WERI-Rb-1 (cell line): ENCODE results near the gene ITGA11.

Experiments
- DNase-seq: peaks from one replicate; pipeline ENCODE4 v3.0.0-alpha.2; 2020
- H3K27ac ChIP-seq: fragments of 250-450 bp; sonication (Bioruptor Pico); 2 replicates; pipeline ENCODE4 v1.5.1; 2020; ENCODE audit warnings: mild to moderate bottlenecking, moderate library complexity
- H3K27me3 ChIP-seq: fragments of 250-450 bp; sonication (Bioruptor Pico); 2 replicates; pipeline ENCODE4 v1.5.1; 2021; ENCODE audit warnings: mild to moderate bottlenecking, low read depth, moderate library complexity; ENCODE audit not compliant: insufficient read depth, severe bottlenecking
- H3K36me3 ChIP-seq: fragments of 250-450 bp; sonication (Bioruptor Pico); 2 replicates; pipeline ENCODE4 v1.5.1; 2020; ENCODE audit warnings: mild to moderate bottlenecking, moderate library complexity
- H3K4me3 ChIP-seq: 2 replicates; pipeline ENCODE4 v1.5.1; 2011; ENCODE audit warnings: low read depth, mild to moderate bottlenecking, control low read depth, low read length
- H3K9me3 ChIP-seq: fragments of 250-450 bp; sonication (Bioruptor Pico); 2 replicates; pipeline ENCODE4 v1.5.1; 2021; ENCODE audit warnings: mild to moderate bottlenecking, moderate library complexity; ENCODE audit not compliant: severe bottlenecking
- CTCF ChIP-seq: IDR thresholded peaks from 2 replicates; pipeline ENCODE4 v1.5.1; 2011; ENCODE audit warnings: low read depth, mild to moderate bottlenecking, control low read depth, inconsistent platforms, low read length

The ITGA11 gene

DNA sequence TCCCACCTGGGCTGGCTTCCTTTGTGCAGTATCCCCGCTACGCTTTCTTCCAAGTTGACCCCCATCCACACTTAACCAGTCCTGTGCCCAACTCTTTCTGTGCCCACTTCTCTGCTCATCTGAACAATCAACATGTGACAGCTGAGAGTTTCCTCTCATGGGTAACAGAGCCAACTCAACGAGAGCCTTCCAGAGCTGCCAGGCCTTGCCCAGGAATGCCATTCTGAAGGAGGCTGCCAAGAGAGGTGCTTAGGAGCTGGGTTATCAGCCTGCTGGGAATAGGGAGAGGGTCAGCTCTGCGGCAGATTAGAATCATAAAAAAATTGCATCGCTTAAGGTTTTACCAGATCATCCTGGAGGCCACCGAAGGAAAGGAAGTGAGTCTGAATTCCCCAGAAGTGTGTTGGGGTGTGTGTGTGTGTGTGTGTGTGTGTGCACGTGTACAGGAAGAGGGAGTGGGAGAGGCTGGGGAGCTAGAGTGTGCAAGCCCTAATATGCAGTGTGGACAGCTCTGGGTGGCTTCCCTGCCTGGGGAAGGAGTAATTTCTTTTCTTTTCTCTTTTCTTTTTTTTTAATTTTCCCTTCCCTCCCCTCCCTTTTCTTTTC, 66.7 kb downstream of the ITGA11 start:
- no peaks in the 10 kb centered on the region for H3K9me3 ChIP-seq
- H3K36me3 ChIP-seq = no peaks in the 10 kb centered on the region
- no peak for DNase-seq
- no peak overlapping the region for H3K4me3 ChIP-seq
- TF ChIP-seq CTCF = no peak
- no peaks in the 10 kb centered on the region for H3K27me3 ChIP-seq
- H3K27ac ChIP-seq = no peak overlapping the region

DNA sequence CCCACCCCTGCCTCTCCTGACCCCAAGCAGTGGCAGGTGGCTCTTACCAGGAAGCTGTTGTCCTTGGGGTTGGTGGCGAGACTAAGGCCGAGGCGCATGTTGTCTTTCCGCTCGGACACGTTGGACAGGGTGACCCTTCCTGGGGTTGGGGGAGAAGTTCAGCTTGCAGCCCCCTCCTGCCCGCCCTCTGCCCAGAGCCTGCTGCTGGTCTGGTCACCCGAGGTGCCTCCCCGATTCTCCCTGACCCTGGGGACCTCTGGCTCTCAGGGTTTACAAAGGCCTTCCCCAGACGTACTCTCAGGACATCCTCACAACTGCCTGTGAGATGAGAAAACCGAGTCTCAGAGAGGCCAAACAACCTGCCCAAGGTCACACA, 67.3 kb downstream of the ITGA11 start:
- H3K36me3 ChIP-seq = no peaks in the 10 kb centered on the region
- no peaks in the 10 kb centered on the region for H3K27me3 ChIP-seq
- H3K9me3 ChIP-seq = no peaks in the 10 kb centered on the region
- no peak overlapping the region for H3K27ac ChIP-seq
- no peak for TF ChIP-seq CTCF
- no peak overlapping the region for H3K4me3 ChIP-seq
- no peak for DNase-seq

DNA sequence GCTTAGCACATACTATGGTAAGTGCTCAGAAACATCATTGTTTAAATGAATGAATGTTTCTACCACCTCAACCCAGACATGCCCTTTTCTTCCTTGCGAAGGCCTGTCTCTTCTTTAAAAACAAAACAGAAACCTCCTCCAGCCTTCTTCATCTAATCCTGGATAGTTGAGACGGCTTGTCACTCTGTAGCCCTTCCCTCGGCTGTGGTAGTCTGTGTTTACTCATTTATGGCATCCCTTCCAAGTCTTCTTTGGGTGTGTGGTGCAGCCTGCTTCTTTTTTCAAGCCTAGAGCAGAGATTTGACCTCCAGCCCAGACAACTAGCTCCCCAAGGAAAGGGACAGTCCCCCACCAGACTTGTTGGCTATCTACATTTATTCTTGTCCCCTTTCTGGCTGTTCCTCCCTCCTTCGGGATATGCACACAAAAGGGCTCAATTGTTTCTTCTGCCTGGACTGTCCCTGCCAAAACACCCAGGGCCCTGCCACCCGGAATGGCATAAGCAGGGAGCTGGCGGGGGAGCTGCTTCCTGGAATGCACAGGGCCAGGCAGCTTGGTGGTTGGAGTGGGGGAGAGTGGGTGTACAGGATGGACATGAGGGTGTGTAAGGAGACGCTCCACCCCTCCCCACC, 67.8 kb downstream of the ITGA11 start:
- H3K9me3 ChIP-seq = no peaks in the 10 kb centered on the region
- H3K36me3 ChIP-seq = no peaks in the 10 kb centered on the region
- no peaks in the 10 kb centered on the region for H3K27me3 ChIP-seq
- H3K27ac ChIP-seq = no peak overlapping the region
- no peak overlapping the region for H3K4me3 ChIP-seq
- no peak for DNase-seq
- no peak for TF ChIP-seq CTCF

- no peaks in the 10 kb centered on the region for H3K36me3 ChIP-seq
- H3K27me3 ChIP-seq = no peaks in the 10 kb centered on the region
- no peak overlapping the region for H3K27ac ChIP-seq
- TF ChIP-seq CTCF = no peak
- no peak for DNase-seq
- no peaks in the 10 kb centered on the region for H3K9me3 ChIP-seq
- no peak overlapping the region for H3K4me3 ChIP-seq
Observed at GRCh38 chr15:68363353-68363752, 68.6 kb downstream of the ITGA11 start.

DNA sequence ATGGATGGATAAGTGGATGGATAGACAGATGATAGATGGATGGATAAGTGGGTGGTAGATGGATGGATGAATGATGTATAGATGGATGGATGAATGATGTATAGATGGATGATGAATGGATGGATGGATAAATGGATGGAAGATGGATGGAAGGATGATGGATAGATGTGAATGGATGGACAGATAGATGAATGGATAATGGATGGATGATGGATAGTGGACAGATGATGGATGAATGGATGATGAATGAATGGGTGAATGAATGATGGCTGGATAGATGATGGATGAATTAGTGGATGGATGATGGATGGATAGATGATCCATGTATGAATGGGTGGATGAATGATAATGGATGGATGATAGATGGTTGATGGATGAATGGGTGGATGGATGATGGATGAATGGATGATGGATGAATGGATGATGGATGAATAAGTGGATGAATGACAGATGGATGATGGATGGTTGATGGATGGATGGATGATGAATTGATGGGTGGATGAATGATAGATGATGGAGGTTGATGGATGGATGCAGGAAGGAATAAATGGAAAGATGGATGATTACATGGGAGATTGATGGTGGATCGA, 69.3 kb downstream of the ITGA11 start:
- no peaks in the 10 kb centered on the region for H3K9me3 ChIP-seq
- H3K27ac ChIP-seq = no peak overlapping the region
- DNase-seq = no peak
- H3K36me3 ChIP-seq = no peaks in the 10 kb centered on the region
- no peak overlapping the region for H3K4me3 ChIP-seq
- no peak for TF ChIP-seq CTCF
- H3K27me3 ChIP-seq = no peaks in the 10 kb centered on the region
